HG03575 (cell line): Measurements from ENCODE around the gene MIGA1.
"Not testable (repeated sequence)": the region's sequence is repeated elsewhere in the genome, so short reads cannot be mapped to it uniquely, and the experiment has no call there.

Experiments
- ATAC-seq: cut with Tn5 transposase; IDR thresholded peaks from one replicate; pipeline ENCODE4 v1.9.1; 2021; ENCODE audit not compliant: unreplicated experiment, insufficient number of reproducible peaks, low FRiP score; ENCODE audit errors: extremely low read depth

Gene MIGA1

GRCh38 chr1:77889671-77890070 lies 110.2 kb downstream of the MIGA1 start:
- no peak for ATAC-seq

GRCh38 chr1:77891200-77891599 lies 111.8 kb downstream of the MIGA1 start:
- no peak for ATAC-seq

DNA sequence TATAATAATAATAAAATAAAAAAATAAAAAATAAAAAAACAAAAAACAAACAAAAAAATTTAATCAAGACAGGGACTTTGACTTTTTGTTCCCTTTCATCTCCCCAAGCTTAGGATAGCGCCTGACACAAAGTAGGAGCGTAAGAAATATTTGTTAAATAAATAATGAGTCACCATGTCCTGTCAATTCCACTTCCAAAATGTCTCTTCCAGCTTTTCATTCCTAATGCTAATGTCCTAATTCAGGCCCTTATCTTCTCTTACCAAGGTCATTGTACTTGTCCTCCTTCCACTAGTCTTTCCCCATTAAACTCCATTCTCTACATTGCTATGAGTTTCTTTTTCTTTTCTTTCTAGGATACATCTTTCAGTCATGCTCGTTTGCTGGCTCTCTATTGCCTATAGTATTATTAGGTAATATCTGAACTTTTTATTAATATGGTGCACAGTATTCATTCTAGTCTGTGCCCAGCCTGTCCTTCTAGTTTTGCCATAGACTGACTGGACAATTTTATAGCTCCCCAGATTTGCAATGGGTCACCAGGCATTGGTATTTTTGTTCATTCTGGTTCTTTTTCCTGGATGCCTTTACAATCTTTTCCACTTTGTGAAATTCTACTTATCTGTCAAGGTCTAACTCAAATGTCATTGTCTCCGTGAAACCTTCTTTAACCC lies 120.3 kb downstream of the MIGA1 start:
- ATAC-seq: no peak

DNA sequence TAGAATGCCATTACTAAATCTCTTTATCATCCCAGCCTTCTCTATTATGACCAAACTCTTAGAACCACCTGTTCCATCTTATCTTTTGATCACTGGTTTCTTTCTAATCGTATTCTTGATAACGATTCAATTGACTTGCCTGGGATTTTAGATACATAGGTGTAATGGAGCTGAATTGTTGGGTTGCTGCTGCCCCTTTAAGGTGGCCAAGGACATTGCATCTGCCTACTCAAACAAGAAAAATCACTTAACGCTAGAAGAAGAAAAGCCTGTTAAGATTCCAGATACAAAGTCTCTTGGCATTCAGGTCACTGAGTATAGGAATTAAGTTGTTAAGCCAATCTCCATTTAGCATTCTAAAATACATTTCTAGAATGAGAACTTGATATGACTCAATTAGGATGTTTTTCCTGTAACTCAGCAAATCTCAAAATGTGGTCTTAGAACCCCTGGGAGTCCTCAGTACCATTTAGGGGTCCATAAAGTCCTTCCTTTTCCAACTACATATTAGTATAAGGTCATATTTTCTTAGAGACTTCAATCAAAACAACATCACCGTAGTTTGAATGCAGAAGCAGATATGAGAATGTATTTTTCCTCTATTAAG lies 121.3 kb downstream of the MIGA1 start:
- ATAC-seq: no peak

DNA sequence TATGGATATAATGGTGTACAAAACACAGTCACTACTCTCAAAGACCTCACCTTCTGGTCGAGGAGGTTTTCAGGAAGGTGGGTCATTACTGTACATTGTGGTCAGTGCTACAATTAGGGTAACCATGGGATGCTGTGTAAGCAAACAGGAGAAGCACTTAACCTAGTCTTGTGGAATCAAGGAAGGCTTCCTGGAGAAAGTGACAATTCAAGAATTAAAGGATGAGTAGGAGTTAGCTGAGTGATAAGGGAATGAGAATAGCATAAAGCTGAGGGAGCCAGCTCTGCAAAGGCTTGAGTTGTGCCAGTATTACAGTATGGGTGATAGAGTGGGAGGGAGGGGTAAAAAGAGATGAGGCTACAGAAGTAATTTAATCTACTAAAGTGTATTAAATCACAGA lies 126.2 kb downstream of the MIGA1 start:
- ATAC-seq: no peak

GRCh38 chr1:77906019-77906545 lies 126.6 kb downstream of the MIGA1 start:
- ATAC-seq: no peak

- ATAC-seq: no peak
Observed at GRCh38 chr1:77906624-77907023, 127.2 kb downstream of the MIGA1 start.

DNA sequence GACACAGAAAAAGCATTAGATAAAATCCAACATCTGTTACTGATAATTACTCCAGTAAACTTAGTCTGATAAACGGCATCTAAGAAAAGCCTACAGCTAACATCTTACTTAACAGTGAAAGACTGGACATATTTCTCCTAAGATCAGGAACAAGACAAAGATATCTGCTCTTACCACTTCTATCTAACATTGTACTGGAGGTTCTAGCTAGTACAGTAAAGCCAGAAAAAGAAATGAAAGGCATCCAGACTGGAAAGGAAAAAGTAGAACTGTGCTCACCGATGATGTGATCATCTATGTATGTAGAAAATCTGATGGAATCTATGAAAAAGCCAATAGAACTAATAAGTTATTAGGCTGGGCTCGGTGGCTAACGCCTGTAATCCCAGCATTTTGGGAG lies 130.7 kb downstream of the MIGA1 start:
- ATAC-seq: no peak

- not testable (repeated sequence) for ATAC-seq
Observed at GRCh38 chr1:77918918-77919317, 139.5 kb downstream of the MIGA1 start.

- no peak for ATAC-seq
Observed at GRCh38 chr1:77925518-77925917, 146.1 kb downstream of the MIGA1 start.

DNA sequence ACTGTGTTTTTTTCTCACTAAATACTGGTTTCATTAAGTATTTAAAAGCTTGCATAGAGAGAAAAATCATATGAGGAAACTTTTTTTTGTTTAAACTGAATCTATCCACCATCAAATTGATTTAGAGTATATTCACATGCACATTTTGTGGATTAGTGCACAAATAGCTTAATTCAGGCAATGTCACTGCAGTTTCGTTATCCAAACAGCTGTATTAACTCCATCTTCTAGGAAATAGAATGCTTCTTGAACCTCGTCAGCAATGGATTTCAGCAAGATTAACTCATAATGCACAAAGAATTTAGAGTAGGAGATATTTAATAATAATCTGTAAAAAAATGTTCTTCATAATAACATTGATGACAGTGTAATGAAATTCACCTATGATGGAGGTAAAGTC lies 146.5 kb downstream of the MIGA1 start:
- no peak for ATAC-seq

- no peak for ATAC-seq
Observed at GRCh38 chr1:77926561-77927357, 147.3 kb downstream of the MIGA1 start.

GRCh38 chr1:77927414-77927813 lies 148.0 kb downstream of the MIGA1 start:
- no peak for ATAC-seq
